Measurements from ENCODE around the gene POLL.

Gene POLL

DNA sequence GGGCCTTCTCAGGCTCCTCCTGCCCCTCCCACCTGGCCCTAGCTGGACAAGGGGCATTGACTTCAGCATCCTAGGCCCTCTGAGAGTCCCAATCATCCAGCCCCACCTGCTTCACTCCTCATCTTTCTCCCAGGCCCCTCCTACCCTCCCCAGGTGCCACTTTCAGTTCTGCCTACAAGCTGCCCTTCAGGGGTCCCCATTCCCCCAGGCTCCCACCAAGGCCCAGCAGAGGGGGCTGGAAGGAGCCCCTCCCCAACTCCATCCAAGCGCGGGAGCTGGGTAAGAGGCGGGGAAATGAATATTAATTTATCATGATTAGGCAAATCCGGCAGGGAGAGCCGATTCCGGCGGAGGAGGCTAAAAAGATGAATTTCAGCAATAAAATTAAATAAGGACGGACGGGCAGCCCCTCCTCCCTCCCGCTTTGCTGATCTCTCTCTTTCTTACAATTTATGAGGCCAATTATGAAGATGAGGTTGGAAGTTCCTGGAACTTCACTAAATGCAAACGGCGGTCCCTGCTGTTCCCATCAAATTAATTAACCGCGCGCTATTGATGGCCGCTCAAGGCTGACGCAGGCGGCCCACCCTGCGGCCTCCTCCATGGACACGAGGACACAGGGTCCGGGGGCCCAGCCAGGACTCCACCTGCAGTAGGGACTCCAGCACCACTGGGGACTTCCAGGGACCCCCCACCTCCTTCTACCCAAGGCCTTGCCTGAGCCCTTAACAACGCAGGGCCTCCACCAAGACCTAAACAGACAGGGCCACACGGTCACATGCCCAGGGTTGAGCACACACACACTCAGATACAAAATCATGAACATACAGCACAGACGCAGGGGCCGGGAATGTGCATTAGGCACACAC, 13.9 kb downstream of the POLL start:
- no peak for FAIRE-seq

DNA sequence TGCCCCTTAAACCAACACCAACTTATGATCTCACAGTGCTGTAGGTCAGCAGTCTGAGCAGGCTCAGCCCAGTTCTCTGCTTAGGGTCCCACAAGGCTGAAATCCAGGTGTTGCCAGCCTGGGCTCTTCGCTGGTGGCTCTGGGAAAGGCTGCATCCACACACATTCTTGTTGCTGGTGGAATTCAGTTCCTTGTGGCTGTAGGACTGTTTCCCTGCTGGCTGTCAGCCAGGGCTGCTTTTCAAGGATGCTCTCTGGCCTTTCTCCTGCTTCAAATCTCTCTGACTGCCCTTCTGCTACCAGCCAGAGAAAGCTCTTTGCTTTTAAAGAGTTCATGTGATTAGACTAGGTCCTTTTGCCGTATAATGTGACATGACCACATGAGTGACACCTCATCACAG, 15.3 kb downstream of the POLL start:
- FAIRE-seq: no peak

DNA sequence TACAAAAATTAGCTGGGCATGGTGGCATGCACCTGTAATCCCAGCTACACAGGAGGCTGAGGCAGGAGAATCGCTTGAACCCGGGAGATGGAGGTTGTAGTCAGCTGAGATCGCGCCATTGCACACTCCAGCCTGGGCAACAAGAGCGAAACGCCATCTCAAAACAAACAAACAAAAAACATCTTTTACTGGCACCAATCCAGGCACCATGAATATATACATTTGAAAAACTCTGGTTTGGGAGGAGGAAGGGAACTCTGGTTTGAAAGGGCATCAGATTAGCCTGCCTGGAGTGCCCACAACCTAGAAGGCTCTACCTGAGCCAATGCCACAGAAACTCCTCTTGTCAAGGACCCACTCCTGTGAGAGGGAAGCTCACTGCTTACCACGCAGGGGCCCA, 15.9 kb downstream of the POLL start:
- FAIRE-seq: no peak

DNA sequence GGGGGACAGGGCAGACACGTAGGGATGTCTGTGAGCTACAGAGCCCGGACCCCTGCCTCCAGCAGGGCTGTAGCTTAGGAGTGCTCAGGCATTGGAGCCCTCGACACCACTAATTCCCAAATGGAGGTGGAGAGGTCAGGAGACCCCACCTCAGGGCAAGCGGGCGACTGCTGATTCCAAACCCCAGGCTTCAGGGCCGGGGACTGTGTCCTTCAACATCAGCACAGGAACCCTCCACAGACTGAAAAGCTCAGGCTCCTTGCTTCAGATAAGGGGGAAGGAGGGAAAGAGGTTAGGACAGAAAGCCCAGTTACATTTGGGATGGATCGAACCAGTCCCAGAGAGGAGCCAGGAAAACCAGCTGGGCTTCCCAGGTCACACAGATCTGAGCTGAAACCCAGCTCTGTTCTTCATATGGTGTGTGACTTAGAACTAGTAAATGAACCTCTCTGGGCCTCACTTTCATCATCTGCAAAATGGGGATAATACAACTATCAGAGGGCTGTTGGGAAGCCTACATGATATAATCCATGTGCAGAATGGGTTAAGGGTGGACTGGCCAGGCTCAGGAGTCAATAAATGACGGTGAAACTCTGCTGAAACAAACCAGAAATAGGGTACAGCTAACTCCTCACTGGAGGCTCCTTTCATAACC, 16.7 kb downstream of the POLL start:
- FAIRE-seq: no peak

DNA sequence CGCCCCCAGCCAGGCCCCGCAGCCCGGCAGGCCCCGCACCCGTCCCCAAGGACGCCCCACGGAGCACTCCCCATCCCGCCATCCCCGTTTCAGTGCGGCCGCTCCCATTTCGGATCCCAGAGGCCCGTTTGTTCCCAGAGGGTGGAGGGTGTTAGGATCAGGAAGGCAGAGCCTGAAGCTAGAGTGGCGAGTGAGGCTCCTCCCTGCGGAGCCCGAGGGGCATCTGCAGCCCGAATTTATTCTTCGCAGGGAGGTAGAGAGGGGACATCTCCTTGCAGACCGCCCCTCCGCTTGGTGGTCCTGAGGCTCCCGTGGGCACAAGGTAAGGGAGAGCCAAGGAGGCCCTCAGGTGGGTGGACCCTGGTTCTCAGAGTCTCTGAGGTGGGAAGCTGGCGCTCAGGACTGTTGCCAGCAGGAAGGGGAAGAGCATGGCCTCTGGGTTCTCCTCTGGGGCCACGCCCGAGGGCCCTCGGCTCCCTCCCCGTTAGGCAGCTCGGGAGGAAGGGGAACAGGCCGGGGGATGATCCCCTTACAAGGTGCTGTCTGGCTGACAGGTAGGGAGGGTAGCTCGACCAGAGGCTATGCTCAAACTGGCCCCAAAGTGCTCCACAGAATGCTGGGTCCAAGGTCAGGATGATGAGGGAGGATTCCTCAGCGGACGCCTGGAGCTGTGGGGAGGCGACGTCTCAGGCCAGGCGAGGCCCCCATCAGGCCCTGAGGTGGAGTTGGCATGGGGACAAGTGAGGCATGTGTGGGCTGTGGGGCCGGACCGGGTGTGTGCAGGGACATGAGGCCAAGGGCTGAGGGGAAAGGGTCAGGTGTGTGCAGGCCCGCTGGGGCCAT, 17.4 kb downstream of the POLL start:
- FAIRE-seq: no peak

DNA sequence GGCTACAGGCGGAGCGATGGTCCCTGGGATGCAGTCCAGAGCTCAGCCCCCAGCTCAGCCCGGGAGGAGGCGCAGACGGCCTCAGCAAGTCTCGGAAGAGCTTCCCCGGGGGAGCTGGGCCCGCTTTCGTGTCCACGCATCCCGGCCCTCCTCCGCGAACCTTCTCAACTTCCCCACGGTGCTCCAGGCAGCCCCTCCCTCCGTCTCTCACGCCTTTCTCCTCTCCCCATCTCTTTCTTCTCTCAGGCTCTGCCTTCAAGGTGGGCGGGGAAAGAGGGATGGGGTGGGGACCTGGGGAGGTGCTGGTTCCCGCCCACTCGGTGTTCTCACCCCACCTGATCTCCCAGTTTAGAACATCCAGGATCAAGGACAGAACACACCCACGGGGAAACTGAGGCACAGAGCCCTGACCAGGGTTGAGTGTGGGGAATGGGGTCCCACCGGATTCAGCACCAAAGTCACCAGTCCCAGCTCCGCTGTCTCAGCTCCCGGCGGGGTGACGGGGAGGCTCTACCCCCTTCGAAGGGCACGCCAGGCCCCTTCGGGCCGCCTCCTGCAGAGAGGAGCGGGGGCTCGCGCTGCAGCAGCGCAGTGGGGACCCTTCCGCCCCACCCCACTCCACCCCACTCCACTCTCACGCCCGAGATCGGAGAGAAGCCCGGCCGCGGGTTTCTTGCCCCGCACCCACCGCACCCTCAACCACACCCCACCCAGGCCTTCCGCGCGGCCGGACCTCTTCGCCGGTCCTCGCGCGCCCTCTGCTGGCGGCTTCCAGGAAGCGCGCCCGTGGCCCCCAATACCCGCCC, 18.2 kb downstream of the POLL start:
- FAIRE-seq: no peak

DNA sequence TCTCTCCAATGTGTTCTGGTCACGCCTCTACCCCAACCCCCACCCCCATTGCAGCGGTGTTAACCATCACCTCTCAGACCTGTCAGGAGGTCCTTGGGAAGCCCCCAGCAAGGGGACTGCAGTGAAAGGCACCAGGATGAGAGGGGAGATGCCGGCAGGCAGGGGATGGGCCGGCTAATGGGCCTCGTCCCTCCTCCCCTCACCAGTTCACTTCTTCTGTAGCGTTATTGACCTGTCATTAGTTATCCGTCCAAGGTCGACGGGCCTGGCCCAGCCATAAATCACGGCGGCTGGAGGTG, 18.8 kb downstream of the POLL start:
- no peak for FAIRE-seq

DNA sequence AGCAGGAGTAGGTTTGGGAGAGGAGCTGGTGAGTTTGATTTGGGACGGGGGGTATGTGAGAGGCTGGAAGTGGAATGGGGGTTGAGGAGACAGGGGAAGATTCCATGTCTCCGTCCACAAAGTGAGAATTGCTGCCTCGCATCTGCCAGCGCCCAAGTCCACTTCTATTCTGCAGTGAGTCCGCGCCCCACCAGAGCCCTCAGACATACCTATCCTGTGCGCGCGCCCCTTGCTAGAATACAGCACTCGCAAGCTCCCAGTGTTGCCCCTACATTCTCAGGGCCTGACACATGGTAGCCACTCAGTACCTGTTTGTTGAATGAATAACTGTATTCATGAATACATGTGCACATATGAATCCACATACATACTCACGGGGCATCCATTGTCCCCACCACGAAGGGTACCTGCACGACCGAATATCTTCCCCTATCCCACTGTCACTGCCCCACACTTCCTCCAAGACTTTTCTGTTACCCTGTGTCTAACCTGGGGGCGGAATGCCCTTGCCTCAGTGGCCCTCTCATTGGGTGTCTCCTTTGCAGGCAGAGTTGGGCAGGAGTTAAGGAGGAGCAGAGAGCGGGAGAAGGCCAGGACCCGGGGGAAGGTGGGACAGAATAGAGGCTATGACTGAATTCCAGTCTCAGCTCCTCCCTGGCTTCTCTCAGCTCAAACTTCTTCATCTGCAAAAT, 19.9 kb downstream of the POLL start:
- FAIRE-seq: no peak

DNA sequence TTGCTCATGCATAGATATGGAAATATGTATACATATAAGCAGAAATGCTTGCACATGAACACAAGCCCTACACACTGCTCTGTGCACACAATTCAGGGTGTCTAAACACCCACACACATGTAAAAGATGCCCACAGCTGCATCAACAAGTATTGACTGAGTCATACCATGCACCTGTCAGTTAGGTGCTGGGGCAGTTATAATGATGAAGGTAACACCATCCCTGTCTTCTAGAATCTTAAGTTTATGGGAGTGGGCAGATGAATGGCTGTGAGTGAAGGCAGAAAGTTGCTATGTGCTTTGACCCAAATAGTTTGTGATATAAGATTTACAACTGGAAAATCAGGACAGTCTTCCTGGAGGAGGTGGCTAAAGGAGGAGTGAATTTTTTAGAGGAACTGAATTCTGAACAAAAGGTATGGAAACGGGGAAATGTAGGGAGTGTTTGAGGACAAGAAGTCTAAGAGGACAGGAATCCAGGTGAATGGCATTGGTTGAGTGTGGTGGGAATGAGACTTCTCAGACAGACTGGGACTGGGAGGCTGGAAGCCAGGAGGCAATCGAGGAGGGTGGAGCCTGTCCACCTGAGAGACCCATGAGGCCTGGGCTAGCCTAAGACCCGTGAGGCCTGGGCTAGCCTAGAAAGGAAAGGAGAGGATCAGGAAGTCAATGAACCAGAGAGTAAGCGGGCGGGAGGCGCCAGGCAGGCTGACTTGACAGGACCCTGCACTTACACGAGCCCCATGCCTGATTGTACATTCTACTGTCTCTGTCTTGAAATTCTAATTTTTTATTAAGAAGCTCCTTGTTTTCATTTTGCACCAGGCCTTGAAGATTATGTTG, 20.7 kb downstream of the POLL start:
- FAIRE-seq: no peak

DNA sequence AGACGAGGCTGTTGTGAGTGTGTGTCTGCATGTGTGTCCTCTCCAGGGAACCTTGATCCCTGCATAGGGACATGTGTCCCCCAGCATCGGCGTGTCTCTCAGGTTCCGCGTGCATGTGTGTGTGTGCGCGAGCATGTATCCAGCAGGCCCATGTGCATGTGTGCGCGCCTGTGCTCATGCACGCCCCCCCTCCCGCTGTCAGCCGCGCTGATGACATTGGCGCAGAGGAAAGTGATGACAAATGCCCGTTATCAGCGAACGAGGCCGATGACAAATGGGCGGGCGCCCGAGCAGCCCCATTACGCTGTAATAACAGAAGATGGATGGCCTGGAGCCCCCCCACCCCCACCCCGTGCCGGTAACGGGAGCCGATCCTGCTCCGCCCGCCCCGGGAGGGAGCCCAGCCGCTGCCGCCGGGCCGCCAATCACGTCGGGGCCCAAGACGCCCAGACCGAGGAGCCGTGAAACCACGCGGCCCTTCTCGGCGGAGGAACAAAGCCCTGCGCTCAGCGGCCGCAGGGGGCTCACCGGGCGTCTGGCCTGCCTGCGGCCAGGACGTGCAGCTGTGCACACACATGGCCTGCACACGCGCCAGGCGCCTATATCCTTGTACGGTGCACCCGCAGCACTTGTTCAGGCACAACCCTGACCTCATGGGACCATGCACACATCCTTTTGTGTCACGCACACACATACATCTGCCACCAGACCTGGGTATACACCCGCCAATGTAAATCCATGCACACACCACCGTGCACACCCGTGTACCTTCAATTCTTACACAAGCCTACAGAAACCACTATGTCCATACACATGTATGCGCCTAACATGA, 21.5 kb downstream of the POLL start:
- no peak for FAIRE-seq

DNA sequence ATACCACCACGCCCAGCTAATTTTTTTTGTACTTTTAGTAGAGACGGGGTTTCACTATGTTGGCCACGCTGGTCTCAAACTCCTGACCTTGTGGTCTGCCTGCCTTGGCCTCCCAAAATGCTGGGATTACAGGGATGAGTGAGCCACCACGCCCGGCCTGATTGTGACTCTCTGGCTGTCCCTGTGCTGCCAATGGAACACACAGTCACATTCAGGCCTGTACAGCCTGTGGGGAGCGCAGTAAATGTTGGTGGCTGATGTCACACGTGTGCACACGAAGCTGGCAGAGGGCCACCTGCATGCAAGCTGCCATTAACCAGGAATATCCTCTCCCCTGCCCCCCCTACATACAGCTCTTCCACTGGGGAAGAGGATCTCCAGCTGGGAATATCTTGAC, 22.1 kb downstream of the POLL start:
- FAIRE-seq: no peak

DNA sequence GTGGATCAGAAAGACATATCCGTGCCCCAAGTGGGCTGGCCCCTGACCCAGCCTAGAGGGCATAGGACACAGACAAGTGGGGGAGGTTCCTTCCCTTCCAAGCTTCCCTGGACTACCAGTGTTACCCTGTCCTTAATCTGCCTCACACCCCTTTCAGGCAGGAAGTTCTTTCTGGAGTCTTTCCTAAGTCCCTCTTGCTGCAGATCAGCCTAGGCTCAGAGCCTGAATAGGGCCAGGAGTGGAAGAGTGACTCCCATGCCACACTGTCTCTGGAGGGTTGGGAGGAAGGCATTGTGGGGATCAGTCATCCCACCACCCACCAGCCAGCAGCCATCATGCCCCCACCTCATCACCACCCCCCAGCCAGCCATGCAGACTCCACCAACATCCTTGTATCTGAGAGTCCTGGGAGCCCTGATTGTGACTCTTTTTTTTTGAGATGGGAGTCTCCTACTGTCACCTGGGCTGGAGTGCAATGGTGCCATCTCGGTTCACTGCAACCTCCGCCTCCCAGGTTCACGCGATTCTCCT, 22.6 kb downstream of the POLL start:
- FAIRE-seq: no peak

DNA sequence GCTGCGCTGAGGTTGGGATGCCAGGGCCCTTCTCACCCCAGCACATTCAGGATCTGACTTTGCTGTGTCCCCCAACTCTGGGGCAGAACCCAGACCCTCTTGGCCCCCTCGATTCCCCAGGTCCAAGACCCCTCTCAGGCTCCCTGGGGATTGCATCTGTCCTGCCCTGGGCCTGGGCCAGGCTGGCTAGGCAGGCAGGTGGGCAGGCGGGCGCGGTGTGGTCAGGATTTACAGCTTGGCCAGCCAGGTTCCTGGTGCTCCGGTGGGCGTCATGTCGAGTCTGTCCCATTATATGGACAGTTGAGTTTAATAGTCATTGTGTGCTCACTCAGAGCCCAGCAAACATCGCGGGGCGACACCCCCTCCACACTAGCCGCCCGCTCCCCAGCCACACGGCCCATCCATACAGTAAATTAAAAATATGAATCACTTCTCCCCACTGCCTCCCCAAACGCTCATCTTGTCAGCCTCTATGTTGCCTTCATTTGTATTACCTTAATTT, 23.5 kb downstream of the POLL start:
- FAIRE-seq: no peak

DNA sequence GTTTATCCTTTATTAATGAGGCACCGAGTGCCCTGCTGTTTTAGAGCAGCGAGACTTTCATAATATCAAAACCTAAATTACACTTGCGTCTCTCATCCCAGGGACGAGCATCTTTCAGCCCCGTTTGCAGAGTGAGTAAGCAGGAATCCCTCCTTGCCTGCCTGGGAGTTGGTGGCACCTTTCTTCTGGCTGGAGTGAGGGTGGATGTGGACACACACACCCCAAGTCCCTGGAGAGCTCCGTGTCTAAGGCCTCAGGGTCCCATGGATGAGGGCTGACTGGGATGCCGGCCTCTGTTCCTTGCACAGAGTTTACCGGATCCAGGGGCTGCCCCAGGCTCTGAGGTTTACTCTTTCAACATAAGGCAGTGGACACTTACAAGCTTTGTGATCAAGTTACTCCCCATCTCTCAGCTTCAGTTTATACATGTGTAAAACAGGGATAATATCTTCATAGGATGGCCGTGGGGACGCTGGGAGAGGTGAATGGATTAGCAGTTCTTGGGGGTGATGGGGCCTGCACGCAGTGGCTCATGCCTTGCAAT, 24.5 kb downstream of the POLL start:
- FAIRE-seq: no peak

DNA sequence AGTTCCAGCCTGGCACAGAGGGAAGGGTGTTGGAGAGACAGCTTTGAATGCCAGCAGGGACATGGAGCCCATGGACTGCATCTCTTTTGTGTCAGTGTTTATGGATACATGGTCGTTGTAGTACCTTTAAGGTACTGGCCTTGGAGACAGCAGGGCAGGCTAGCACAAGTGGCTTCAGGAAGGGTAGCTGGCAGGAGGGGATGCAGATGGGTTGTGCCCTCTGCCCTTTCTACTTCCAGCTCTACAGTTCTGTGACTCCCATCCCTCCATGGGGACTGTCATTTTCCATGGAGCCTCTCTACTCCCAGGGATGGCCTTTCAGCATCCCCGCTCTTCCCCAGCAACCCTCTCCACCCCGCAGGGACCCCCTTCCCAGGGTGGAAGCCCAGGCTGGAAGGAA, 25.1 kb downstream of the POLL start:
- FAIRE-seq: no peak

DNA sequence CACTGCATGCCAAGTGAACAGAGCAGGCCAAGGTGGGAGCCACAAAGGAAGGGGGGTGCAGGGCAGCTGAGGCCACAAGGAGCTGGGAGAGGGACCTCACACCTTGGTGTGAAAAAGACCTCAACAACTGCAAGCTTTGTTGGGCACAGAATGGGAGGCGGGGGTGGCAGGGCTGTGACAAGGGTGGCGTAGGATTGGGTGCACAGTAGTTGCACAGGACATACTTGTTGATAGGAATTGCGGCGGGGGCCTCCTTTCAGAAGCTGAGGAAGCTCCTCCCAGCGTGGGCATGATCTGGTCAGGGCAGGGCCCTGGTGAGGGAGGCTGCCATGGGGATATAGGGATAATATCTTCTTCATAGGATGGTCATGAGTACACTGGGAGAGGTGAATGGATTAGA, 25.8 kb downstream of the POLL start:
- no peak for FAIRE-seq

DNA sequence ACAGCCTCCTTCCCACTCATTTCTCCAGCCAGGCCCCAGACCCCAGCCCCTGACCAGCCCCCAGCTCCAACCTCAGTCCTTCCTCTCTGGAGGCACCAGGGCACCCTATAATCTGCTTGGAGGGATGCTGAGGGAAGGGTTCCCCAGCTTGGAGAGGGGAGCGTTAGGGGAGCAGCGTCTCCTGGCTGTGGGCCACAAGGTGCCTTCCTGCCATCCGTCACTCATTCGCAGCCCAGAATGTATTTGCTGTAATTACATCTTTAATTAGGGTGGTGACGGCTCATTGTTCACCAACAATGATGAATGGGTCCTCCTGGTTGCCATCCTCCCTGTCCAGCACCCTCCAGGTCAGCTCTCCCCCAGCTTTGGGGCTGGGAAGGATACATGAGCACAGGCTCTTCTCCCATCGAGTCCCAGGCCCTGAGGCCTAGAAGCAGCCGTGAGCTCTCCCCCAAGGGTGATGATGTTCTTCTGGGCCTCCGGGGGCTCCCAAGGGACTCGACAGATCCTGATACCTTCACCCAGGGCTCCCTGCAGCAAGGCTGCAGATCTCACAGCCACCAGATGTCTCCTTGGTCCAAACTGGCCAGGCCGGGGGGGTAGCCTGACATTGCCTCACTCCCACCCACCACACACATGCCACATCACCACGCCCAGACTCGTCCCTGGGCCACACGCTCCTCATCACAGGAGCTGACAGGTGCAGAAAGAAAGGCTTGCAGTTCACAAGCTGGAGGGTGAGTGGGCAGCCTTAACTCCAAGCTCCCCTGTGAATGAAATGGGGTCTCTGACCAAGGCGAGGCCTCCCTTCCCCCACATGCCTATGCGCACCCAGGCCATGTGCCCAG, 26.8 kb downstream of the POLL start:
- no peak for FAIRE-seq

DNA sequence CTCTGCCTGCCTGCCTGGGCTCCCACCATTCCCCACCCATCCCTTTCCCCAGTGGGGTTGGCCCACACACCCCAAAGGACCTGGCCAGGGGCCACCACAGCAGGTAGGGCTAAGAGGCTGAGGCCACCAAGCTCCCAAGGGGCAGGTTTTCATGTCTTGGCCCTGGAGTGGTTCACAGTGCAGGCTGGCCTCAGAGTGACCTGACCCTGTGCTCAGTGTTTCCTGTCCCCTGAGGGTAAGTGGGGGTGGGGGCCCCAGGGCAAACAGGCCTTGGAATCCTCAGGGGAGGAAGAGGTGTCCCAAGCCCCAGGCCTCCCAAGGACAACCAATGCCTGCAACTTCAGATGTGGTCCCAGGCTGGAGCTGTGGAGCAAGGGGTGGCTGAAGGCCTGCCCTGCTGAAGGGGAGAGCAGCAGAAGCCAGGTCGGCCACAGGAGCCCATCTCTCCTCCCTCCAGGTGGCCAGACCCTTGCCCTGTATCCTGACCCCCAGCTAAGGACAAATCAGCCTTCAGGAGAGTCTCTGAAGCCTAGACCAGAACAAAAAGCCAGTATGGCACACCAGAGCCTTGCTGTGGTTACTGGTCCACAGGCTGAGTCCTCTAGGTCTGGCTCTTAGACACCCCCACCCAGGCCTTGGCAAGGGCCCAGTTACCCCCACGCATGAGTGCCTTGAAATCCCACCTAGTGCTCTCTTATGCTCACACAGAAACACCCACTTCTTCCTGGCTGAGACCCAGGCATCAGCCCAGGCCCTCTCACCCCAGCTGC, 27.6 kb downstream of the POLL start:
- no peak for FAIRE-seq

All from A204.1 (cell line).